Left ventricle myocardium superior (tissue), 1 donor: ENCODE data around the gene KIF1A. TPM values are rescaled to one million over a fixed set of nuclear protein-coding genes. Genes with fewer than 3 reads are reported as not detected.

Experiments used
- ATAC-seq: fragments of 200-7000 bp; cut with Tn5 transposase; one replicate; pipeline ENCODE4 v1.9.1; 2020; ENCODE audit warnings: mild to moderate bottlenecking, moderate library complexity
- DNase-seq: peaks from one replicate; pipeline ENCODE4 v3.0.0-alpha.2; 2020
- intact Hi-C: fragments of 100-400 bp; cut with micrococcal nuclease; formaldehyde crosslinking; loops from one replicate; pipeline ENCODE4 v1.11.0; 2022
- total RNA-seq: library from RNA; stranded (reverse); fragmentation: NEBNext Ultra II Directional; extraction: Animal tissue kit (Norgen Biotek cat#: 25700); gene quantifications from one replicate; pipeline ENCODE4 v1.2.1, GENCODE V29; 2021
- donor health status: DM: no; HTN: yes; CAD: no; lungs with severe emphysema.

The KIF1A gene
- total RNA-seq, 1 donor from 2014 or later, result 1.6 TPM

GRCh38 chr2:240757086-240757614 is 62.9 kb downstream of the KIF1A start:
- no peak for DNase-seq
- intact Hi-C loops, result no loop called here
- ATAC-seq, result no peak

- ATAC-seq (no peak), DNase-seq (no peak)
- intact Hi-C loops, result no loop called here
Observed at GRCh38 chr2:240752209-240752608, 67.8 kb downstream of the KIF1A start.

GRCh38 chr2:240750409-240750808 is 69.6 kb downstream of the KIF1A start:
- intact Hi-C loops, result no loop called here
- DNase-seq, result no peak
- ATAC-seq, result no peak

GRCh38 chr2:240749516-240749915 is 70.5 kb downstream of the KIF1A start:
- intact Hi-C loops, result no loop called here
- ATAC-seq (no peak), DNase-seq (no peak)

- intact Hi-C loops, result no loop called here
- no peak for ATAC-seq
- DNase-seq, result no peak
Observed at GRCh38 chr2:240747256-240747655, 72.8 kb downstream of the KIF1A start.

GRCh38 chr2:240746671-240747070 is 73.3 kb downstream of the KIF1A start:
- intact Hi-C loops, result no loop called here
- ATAC-seq (no peak), DNase-seq (no peak)

GRCh38 chr2:240745962-240746361 is 74.1 kb downstream of the KIF1A start:
- no peak for DNase-seq
- ATAC-seq, result no peak
- intact Hi-C loops, result no loop called here

GRCh38 chr2:240745456-240745855 is 74.6 kb downstream of the KIF1A start:
- intact Hi-C loops, result no loop called here
- ATAC-seq, result no peak
- DNase-seq, result no peak

GRCh38 chr2:240742602-240743095 is 77.4 kb downstream of the KIF1A start:
- intact Hi-C loops, result no loop called here
- ATAC-seq (no peak), DNase-seq (no peak)

- DNase-seq (no peak), ATAC-seq (no peak)
- intact Hi-C loops, result no loop called here
Observed at GRCh38 chr2:240741091-240741490, 78.9 kb downstream of the KIF1A start.

- no peak for ATAC-seq
- intact Hi-C loops, result no loop called here
- DNase-seq, result no peak
Observed at GRCh38 chr2:240739797-240740196, 80.2 kb downstream of the KIF1A start.

- ATAC-seq, result no peak
- intact Hi-C loops, result no loop called here
- no peak for DNase-seq
Observed at GRCh38 chr2:240737958-240738357, 82.1 kb downstream of the KIF1A start.

GRCh38 chr2:240737512-240737911 is 82.5 kb downstream of the KIF1A start:
- intact Hi-C loops, result no loop called here

GRCh38 chr2:240736281-240737250 is 83.5 kb downstream of the KIF1A start:
- ATAC-seq (no peak), DNase-seq (no peak)
- intact Hi-C loops, result no loop called here

More at GRCh38 chr2:240737512-240737911, 82.5 kb downstream of the KIF1A start:
- no peak for DNase-seq
- no peak for ATAC-seq

- intact Hi-C loops, result no loop called here
- no peak for ATAC-seq
- DNase-seq, result no peak
Observed at GRCh38 chr2:240735476-240735875, 84.5 kb downstream of the KIF1A start.

GRCh38 chr2:240734756-240735155 is 85.3 kb downstream of the KIF1A start:
- ATAC-seq (no peak), DNase-seq (no peak)
- intact Hi-C loops, result no loop called here

GRCh38 chr2:240733803-240734495 is 86.1 kb downstream of the KIF1A start:
- ATAC-seq (no peak), DNase-seq (no peak)
- intact Hi-C loops, result no loop called here

- ATAC-seq, result no peak
- intact Hi-C loops, result no loop called here
- no peak for DNase-seq
Observed at GRCh38 chr2:240732911-240733622, 87.0 kb downstream of the KIF1A start.

- intact Hi-C loops, result no loop called here
Observed at GRCh38 chr2:240732184-240732583, 87.8 kb downstream of the KIF1A start.

More at GRCh38 chr2:240732184-240732583, 87.8 kb downstream of the KIF1A start:
- DNase-seq (no peak), ATAC-seq (no peak)
